Thoracic aorta (tissue), 2 donors: ENCODE results near the gene TMEM54. TPM values are rescaled to one million over a fixed set of nuclear protein-coding genes. Genes with fewer than 3 reads are reported as not detected.
A peak's percentile ranks its signal among the peaks of the same experiment; 100 is the strongest.

Source experiments
- ATAC-seq: fragments of 150-250 bp; one replicate; pipeline ENCODE4 v1.8.0; 2017; ENCODE audit warnings: low read depth; ENCODE audit not compliant: insufficient number of reproducible peaks, low FRiP score
- DNase-seq: peaks from one replicate; pipeline ENCODE4 v3.0.0-alpha.2; 2020; ENCODE audit warnings: low spot score
- H3K27ac ChIP-seq, 2 donors: fragments of 200-600 bp; sonication (generic); 1 replicate in 1 of 2; 2 replicates in 1 of 2; pipeline ENCODE4 v1.5.1; 2016; ENCODE audit warnings: mild to moderate bottlenecking in 2 of 2, moderate library complexity in 2 of 2
- H3K27me3 ChIP-seq: fragments of 200-600 bp; sonication (generic); replicated peaks from 2 replicates; pipeline ENCODE4 v1.6.0; 2016; ENCODE audit warnings: mild to moderate bottlenecking; ENCODE audit not compliant: insufficient read depth
- H3K36me3 ChIP-seq: fragments of 200-600 bp; sonication (generic); one replicate; pipeline ENCODE4 v1.5.1; 2016
- H3K4me1 ChIP-seq, 2 donors: fragments of 200-600 bp; sonication (generic); 1 replicate in 1 of 2; 2 replicates in 1 of 2; pipeline versions ENCODE4 v1.5.1 to v1.6.0; 2016; ENCODE audit warnings: low read depth in 2 of 2, mild to moderate bottlenecking in 1 of 2; ENCODE audit not compliant: control insufficient read depth in 1 of 2
- H3K4me3 ChIP-seq: fragments of 200-600 bp; sonication (generic); 2 replicates; pipeline ENCODE4 v1.5.1; 2016; ENCODE audit warnings: mild to moderate bottlenecking
- H3K9me3 ChIP-seq: fragments of 200-600 bp; sonication (generic); 2 replicates; pipeline ENCODE4 v1.5.1; 2016
- CTCF ChIP-seq: fragments of 200-600 bp; sonication (generic); IDR thresholded peaks from one replicate; pipeline ENCODE4 v1.5.1; 2019; ENCODE audit warnings: antibody characterized with exemption
- total RNA-seq, 2 donors: library from RNA; depleted of rRNA; stranded (reverse); fragments of >200 nt; gene quantifications; one replicate each; pipeline versions ENCODE4 v1.1.0 to v1.2.3, GENCODE V29; 2016

The TMEM54 gene
- total RNA-seq, 2 donors from 2014 or later, result 28.1 to 56.6 TPM

- Histone ChIP-seq H3K27ac (no peak overlapping the region), H3K36me3 (no peaks in the 10 kb centered on the region), H3K4me3 (peak overlapping the region; percentile 89), H3K4me1 (peaks cover 3 to 11% of the 10 kb centered on the region in 2 donors), H3K27me3 (no peaks in the 10 kb centered on the region), H3K9me3 (no peaks in the 10 kb centered on the region)
- ATAC-seq, result no peak
- no peak for TF ChIP-seq CTCF
- DNase-seq, result no peak
Observed at GRCh38 chr1:32901823-32902534, 790 bp upstream of the TMEM54 start.

- DNase-seq (no peak), ATAC-seq (no peak)
- Histone ChIP-seq H3K36me3 (no peaks in the 10 kb centered on the region), H3K27me3 (no peaks in the 10 kb centered on the region), H3K4me1 (peaks cover 3 to 11% of the 10 kb centered on the region in 2 donors), H3K27ac (no peak overlapping the region), H3K4me3 (peak overlapping the region; percentile 89), H3K9me3 (no peaks in the 10 kb centered on the region)
- TF ChIP-seq CTCF, result no peak
Observed at GRCh38 chr1:32900371-32900955, 726 bp downstream of the TMEM54 start.

GRCh38 chr1:32899586-32900296 lies 1.4 kb downstream of the TMEM54 start:
- no peaks in the 10 kb centered on the region for H3K9me3 ChIP-seq
- H3K36me3 ChIP-seq, result no peaks in the 10 kb centered on the region
- H3K4me1 ChIP-seq, result peaks cover 3 to 11% of the 10 kb centered on the region in 2 donors
- no peak overlapping the region for H3K4me3 ChIP-seq
- no peak for TF ChIP-seq CTCF
- no peak overlapping the region for H3K27ac ChIP-seq
- ATAC-seq (no peak), DNase-seq (no peak)
- no peaks in the 10 kb centered on the region for H3K27me3 ChIP-seq

DNA sequence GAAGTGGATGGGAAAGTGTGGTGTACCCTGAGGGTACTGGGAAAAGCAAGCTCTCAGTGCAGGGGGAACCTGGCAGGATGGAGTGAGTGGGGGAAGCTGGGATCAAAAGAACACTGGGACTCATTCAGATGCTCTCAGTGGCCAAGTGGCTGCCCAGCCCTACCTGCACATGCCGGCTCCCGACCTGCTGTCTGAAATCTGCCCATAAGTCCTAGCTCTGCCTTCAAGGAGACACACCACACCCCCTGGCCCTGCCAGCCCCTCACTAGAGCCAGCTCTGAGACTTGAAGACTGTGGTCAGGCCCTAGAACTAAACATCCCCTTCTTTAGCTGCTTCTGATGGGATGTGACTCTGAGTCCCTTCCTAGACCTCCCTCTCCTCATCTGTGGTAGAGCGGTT lies 2.2 kb downstream of the TMEM54 start:
- H3K27me3 ChIP-seq, result no peaks in the 10 kb centered on the region
- H3K4me3 ChIP-seq, result no peak overlapping the region
- H3K27ac ChIP-seq, result no peak overlapping the region
- H3K4me1 ChIP-seq, result peaks cover 3 to 12% of the 10 kb centered on the region in 2 donors
- no peaks in the 10 kb centered on the region for H3K36me3 ChIP-seq
- no peak for TF ChIP-seq CTCF
- DNase-seq (no peak), ATAC-seq (no peak)
- H3K9me3 ChIP-seq, result no peaks in the 10 kb centered on the region

DNA sequence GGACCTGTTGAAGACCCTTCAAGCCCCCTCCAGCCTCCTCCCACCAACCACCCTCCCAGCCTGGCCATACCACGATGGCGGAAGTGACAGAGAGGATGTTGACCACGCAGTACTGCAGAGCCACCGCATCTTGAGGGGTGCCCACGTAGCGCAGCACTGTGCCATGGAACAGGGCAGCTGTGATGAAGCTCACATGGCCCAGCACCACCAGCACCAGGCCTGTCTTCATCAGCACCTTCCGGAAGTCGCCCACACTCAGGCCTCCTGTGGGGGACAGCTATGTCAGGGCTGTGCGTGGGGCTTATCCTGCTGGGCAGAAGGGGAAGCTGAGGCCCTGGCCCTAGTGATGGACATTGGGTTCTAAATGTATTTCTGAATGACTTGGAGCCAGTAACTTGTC lies 3.1 kb downstream of the TMEM54 start:
- TF ChIP-seq CTCF, result no peak
- ATAC-seq, result no peak

More for the DNA sequence above, 3.1 kb downstream of the TMEM54 start:
- DNase-seq, result no peak
- Histone ChIP-seq H3K27me3 (no peaks in the 10 kb centered on the region), H3K9me3 (no peaks in the 10 kb centered on the region), H3K27ac (no peak overlapping the region), H3K4me3 (no peak overlapping the region), H3K36me3 (no peaks in the 10 kb centered on the region), H3K4me1 (peaks cover 3 to 21% of the 10 kb centered on the region in 2 donors)
